Astrocyte (in vitro differentiated cells and primary cell): ENCODE data around the gene SEC11A.

Experiments
- EZH2 ChIP-seq: IDR thresholded peaks from 2 replicates; pipeline ENCODE4 v1.6.1; 2012; ENCODE audit warnings: mild to moderate bottlenecking, low read length, inconsistent platforms; ENCODE audit not compliant: insufficient read depth
- TF ChIP-seq, protein P1 (sequence below): IDR thresholded peaks from 2 replicates; pipeline ENCODE4 v1.5.1; 2011; ENCODE audit warnings: low read depth, mild to moderate bottlenecking, inconsistent platforms, low read length, moderate library complexity; ENCODE audit not compliant: insufficient read depth

- TF ChIP-seq, protein P1, sequence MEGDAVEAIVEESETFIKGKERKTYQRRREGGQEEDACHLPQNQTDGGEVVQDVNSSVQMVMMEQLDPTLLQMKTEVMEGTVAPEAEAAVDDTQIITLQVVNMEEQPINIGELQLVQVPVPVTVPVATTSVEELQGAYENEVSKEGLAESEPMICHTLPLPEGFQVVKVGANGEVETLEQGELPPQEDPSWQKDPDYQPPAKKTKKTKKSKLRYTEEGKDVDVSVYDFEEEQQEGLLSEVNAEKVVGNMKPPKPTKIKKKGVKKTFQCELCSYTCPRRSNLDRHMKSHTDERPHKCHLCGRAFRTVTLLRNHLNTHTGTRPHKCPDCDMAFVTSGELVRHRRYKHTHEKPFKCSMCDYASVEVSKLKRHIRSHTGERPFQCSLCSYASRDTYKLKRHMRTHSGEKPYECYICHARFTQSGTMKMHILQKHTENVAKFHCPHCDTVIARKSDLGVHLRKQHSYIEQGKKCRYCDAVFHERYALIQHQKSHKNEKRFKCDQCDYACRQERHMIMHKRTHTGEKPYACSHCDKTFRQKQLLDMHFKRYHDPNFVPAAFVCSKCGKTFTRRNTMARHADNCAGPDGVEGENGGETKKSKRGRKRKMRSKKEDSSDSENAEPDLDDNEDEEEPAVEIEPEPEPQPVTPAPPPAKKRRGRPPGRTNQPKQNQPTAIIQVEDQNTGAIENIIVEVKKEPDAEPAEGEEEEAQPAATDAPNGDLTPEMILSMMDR = no peak
- no peak for TF ChIP-seq EZH2
These were observed 68.2 kb downstream of the SEC11A start for GRCh38 chr15:84647726-84648125.
